GM19238 (cell line): ENCODE results near the gene TAX1BP1.

Experiments
- DNase-seq: peaks from one replicate; pipeline ENCODE4 v3.0.0; 2011; ENCODE audit warnings: low spot score; ENCODE audit not compliant: insufficient read length

The TAX1BP1 gene

DNA sequence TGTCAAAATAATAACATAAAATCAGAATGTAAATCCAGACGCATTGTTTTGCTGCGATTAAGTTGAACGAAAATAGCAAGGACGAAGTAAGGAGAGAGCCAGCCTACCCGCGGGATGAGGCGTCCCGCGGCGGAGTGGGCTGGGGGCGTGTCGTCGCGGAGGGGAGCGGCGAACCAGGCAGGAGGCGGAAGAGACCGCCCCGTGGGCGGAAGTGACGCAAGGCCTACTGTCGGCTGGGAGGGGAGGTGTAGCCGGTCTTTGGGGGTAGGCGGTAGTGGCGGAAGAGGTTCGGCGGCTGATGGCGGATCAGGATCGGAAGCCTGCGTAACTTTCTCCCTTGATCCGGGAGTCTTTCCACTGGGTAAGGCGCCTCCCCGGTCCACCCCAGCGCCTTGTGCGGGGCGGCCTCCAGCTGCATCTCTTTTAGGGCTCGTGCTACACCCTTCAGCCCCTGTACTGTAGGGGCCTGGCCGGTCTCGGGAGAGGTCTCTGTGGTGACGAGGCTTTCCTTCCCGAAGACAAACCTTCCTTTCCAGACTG is at the start of gene TAX1BP1:
Gene TAX1BP1 (plus strand): TSS at position 254 of the 540 bp plus-strand sequence. CDS start 8,363 bp downstream, outside the sequence.
- DNase-seq, result peak; percentile 87

DNA sequence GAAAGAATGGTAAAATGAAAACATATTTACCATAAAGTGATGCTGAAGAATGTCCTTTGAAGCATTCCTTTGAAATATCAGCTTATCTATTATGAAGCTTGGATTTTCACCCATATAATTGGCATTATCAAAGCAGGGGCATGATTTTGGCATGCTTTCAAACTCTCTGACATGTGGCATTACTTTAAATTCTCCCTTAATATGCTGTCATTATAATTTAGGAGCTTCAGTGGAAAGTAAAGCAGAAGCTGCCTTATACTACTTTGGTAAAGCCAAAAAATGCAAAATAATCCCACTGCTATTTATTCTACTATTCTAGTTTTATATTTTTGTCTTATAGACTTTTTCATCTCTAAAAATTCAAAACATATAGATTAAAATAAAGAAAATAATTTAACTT is 49.3 kb upstream of the TAX1BP1 start:
- no peak for DNase-seq

- DNase-seq, result no peak
Observed at GRCh38 chr7:27693794-27694193, 46.2 kb upstream of the TAX1BP1 start.

DNA sequence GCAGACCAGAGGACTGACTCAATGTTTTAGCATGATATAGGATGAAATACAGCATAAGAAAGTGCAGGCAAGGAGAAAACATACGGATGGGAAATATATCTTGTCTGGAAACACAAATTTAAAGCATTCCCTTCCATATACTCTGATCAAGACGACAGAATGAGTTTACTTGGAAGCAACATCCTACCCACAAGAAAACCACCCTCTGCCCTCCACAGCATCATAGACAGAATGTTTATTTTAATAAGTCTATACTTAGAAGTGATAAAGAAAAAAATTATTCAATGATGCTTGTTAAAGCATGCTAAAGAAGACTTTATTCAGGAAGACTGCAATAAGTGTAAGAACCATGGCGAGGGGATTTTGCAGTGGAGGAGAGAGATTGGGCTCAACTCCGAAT is 44.9 kb upstream of the TAX1BP1 start:
- DNase-seq, result no peak

DNA sequence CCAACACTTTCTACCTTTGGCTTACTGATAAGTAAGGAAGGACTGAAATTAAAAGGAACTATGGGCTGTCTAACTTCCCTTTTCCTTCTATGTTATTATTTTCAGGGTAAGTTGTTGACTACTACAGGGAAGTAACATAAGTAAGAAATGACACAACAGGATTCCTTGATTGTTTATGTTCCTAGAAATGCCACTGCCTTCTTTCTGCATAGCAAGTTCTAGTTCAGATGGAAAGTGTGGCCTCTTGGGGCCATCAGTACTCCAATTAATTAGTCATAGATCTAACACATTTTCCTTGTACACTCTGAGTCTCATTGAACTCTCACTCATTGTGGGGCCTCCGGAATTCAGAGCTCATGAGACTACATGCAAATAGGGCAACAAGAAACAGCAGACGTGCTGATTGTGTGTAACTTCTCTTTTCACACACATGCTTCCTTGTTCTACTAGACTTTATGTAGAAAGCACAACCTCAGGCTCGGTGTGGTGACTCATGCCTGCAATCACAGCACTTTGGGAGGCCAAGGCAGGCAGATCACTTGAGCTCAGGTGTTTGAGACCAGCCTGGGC is 42.0 kb upstream of the TAX1BP1 start:
- peak; percentile 4 for DNase-seq

GRCh38 chr7:27699751-27700150 is 40.2 kb upstream of the TAX1BP1 start:
- DNase-seq, result no peak

DNA sequence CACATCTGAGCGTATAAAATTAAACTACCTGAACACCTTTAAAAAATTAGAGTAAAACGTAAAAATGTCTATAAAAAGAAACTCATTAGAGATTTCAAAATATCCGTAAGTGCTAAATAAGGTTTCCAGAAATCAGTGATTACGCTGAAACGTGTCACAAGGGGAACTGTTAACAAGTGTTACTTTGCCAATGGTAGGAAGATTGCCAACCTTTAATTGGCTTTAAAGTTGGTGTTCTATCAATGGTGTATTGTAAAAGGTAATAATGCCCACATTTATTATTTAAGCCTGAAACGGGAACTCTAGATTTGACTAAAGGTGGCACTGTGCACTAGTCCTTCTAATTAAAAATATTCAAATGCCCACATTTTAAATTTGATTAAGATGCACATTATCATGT is 39.5 kb upstream of the TAX1BP1 start:
- DNase-seq, result no peak

DNA sequence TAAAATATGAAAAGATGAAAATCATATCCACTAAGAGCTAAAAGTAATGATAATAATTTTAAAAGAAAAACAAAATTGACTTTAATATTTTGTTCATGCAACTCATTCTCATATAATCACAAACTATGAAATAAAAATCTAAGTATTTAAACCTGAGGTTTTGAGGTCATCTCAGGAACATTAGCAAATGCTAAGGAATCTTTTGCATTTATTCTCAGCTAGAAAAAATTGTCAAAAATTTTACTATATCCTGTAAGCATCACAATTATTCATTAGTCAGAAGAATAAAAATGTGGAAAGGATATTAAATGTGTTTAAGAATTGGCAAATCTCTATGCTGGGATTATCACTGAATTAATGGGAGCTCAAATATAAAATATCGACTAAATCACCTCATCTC is 36.8 kb upstream of the TAX1BP1 start:
- DNase-seq, result no peak

DNA sequence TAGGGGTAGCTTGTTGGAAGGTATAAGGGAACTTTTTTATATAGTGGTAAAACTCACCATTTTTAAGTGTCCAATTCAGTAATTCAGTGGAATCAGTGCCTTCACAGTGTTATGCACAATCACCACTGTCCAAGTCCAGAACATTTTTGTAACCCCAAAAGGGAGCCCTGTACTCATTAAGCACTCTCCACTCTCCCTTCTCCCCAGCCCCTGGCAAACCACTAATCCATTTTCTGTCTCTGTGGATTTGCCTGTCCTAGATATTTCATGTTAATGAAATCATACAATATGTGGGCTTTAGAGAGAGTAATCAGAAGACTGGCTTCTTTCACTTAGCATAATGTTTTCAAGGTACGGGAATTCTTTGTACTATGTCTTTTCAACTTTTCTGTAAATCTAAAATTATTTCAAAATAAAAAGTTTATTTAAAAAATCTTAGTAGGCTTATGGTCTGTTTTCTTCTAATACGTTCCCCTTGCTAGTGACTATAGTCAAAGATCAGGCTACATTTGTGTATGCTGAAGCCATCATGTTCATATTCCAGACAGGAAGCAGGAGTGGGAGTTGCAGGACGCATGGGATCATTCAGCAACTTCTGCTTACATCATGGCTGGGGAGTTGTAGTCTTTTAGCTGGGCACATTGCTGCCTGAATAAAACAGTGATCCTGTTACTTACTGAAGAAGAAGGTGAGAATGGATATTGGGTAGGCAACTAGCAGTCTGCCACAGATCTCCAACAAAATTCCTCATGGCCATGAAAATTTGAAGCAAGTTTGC is 35.4 kb upstream of the TAX1BP1 start:
- DNase-seq, result no peak

GRCh38 chr7:27705200-27705594 is 34.8 kb upstream of the TAX1BP1 start:
- no peak for DNase-seq

GRCh38 chr7:27708485-27708884 is 31.5 kb upstream of the TAX1BP1 start:
- no peak for DNase-seq

- DNase-seq, result no peak
Observed at GRCh38 chr7:27709137-27710075, 30.6 kb upstream of the TAX1BP1 start.

GRCh38 chr7:27712217-27712616 is 27.7 kb upstream of the TAX1BP1 start:
- DNase-seq, result no peak

- no peak for DNase-seq
Observed at GRCh38 chr7:27714831-27715444, 25.0 kb upstream of the TAX1BP1 start.

- no peak for DNase-seq
Observed at GRCh38 chr7:27723085-27723484, 16.9 kb upstream of the TAX1BP1 start.

- DNase-seq, result no peak
Observed at GRCh38 chr7:27727058-27727457, 12.9 kb upstream of the TAX1BP1 start.

- DNase-seq, result no peak
Observed at GRCh38 chr7:27730112-27730511, 9.8 kb upstream of the TAX1BP1 start.

DNA sequence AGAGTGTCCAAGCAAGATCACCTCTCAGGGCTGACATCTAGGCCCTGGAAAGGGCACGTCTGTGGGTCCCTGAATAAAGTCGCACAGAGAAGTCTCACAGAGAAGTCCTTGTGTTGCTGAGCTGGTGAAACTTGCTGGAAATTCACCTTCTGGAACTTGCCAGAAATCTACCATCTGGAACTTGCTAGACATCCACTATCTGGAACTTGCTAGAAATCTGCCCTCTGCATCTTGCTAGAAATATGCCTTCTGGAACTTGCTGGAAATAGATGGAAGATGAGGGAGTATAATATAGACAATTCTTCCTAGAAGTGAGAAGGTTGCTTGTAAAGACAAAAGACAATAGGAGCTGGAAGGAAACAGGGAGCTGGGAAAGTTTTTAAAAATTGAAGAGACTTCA is 5.4 kb upstream of the TAX1BP1 start:
- no peak for DNase-seq

DNA sequence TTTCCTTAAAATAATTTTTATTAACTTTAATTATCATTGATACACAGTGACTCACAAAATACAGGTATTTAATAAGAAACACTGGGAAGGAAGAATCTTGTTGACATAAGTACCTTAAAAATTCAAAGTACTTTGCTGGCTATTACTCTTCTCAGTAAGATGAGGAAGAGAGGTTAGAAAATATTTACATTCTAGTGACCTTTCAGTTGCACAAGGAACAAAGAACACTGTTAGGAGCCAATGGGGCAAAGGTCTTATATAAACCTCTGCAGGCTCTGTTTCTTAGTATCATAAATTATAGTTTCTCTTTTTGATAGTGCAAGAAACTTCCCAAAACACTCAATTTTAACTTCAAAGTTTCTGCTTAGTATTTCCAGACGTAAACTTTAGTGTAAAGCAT is 4.8 kb upstream of the TAX1BP1 start:
- no peak for DNase-seq

GRCh38 chr7:27735831-27736230 is 4.1 kb upstream of the TAX1BP1 start:
- DNase-seq, result no peak

DNA sequence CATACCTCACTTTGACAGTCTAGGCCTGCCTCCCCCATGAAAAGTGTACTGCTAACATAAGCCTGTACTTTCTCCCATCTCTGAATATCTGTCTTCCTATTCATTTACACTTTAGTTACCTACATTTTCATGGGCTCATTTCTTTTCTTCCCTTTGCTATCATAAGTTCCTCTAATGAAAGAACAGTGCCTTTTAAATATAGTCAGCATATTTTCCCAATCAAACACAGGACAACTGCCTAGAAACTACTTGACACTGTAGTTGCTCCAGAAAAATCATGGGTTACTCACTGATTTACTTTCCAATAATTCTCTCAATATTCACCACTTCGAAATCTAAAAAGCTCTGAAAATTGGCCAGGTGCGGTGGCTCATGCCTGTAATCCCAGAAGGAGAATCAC is 2.8 kb upstream of the TAX1BP1 start:
- DNase-seq, result no peak
